GM21390 (cell line): ENCODE data around the gene SRSF1.
A peak's percentile ranks its signal among the peaks of the same experiment; 100 is the strongest.
"Not testable (repeated sequence)": the region's sequence is repeated elsewhere in the genome, so short reads cannot be mapped to it uniquely, and the experiment has no call there.

Experiments used
- ATAC-seq: cut with Tn5 transposase; IDR thresholded peaks from one replicate; pipeline ENCODE4 v1.9.1; 2021; ENCODE audit not compliant: unreplicated experiment

Gene SRSF1

DNA sequence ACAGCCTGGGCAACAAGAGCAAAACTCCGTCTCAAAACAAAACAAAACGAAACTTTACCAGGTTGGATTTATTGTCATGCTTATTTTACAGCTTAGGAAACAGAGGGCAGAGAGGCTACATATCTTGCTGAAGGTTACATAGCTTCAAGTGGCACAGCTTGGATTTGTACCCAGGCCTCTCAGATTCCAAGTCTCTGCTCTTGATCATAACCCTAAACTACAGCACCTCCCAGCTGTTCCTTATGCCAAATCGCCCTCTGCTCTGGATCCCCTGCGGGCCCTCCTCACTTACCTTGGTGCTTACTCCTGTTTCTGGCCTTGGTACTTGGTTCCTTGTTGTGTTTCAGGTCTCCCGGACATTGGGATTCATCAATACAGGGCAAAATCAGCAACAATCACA is 40.2 kb downstream of the SRSF1 start:
- ATAC-seq: no peak

DNA sequence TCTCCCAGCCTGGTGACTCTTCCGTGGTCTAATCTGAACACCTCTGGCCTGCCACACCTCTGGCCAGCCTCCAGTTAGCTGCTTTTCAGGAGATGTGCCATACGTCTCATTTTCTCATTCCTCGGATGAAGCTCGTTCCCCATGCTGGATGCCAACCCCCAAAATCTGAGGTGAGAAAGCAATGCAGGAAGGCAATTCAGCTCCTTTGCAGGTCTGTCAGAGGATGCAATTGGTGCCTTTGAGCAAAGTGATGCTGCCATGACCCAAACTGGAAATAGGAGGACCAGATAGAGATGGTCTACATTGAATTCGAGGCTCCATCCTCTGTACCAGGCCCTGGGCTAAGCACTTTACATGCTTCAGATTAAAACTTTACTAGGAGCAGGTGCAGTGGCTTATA is 40.8 kb downstream of the SRSF1 start:
- no peak for ATAC-seq

GRCh38 chr17:57965521-57966160 is 41.4 kb downstream of the SRSF1 start:
- no peak for ATAC-seq

DNA sequence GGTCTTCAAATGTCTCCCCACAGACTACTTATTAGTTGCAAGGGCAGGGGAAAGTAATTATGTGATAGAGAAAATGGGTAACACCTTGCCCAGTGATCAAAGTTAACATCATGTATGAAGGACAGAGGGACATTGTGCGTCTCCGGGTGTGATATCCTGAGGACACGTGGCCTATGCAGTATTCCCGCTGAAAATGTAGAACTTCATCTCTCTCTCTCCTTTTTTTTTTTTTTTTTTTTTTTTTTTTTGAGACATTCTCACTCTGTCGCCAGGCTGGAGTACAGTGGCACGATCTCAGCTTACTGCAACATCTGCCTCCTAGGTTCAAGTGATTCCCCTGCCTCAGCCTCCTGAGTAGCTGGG is 43.9 kb downstream of the SRSF1 start:
- no peak for ATAC-seq

DNA sequence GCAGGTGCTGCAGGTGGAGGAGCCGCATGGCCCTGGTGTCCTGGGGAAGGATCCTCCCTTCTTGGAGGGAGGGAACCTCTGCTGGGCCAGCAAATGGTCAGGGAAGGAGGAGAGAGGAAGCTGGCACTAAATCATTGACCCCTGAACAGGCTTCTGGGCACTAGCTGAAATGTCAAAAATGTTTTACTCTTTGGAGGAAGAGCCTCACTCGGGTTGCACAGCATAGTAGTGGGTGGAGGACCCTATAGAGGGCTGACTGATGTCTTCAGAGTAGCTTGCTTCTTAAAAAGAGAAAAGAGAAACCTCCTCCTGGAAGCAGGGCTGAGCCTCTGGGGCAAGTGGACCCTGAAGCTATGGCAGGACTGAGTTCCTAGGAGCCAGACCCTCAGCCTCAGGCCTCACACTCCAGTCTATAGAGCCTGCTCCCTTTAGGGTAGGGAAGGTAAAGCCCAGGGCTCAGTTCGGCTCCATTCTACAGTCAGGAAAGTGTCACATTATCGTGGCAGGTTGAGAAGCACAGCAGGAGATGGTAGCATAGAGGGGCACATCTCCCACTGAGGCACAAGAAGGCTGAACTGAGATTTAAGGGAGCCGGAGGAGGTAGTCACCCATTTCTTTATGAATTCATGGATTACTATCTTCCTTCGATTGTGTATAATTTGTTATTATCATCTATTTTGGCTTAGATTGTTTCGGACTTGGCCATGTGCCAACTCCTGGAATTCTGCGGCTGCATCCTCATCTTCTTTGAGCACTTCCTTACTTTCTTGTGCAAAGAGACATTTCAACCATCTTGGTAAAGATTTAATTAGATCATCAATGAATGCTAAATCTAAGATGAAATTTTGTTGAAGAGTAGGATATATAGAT is 44.5 kb downstream of the SRSF1 start:
- ATAC-seq: no peak

- no peak for ATAC-seq
Measured at GRCh38 chr17:57959929-57960328, 47.1 kb downstream of the SRSF1 start.

DNA sequence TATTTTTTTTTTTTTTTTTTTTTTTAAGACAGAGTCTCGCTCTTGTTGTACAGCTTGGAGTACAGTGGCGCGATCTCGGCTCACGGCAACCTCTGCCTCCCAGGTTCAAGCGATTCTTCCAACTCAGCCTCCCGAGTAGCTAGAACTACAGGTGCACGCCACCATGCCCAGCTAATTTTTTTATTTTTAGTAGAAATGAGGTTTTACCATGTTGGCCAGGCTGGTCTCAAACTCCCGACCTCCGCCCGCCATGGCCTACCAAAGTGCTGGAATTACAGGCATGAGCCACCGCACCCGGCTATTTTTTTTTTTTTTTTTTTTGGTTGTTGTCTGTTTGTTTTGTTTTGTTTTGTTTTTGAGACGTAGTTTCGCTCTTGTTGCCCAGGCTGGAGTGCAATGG is 48.7 kb downstream of the SRSF1 start:
- not testable (repeated sequence) for ATAC-seq

DNA sequence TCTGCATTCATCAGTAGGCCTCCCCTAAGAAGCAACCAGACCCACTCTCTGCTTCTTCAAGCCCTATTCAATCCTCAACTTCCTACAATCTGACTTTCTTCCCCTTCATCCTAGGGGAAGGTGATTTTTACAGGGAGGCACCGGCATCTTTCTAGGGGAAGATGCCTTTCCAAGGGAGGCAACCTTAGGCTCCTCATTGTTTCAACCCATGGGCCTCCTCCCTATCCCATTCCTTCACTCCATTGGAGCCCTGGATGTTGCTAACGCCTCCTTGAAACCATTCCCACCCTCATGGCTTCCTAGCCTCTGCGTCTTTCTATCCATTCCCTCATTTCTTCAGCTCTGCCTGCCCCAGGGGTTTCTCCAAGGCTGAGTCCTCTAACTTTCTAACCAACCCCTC is 49.2 kb downstream of the SRSF1 start:
- no peak for ATAC-seq

DNA sequence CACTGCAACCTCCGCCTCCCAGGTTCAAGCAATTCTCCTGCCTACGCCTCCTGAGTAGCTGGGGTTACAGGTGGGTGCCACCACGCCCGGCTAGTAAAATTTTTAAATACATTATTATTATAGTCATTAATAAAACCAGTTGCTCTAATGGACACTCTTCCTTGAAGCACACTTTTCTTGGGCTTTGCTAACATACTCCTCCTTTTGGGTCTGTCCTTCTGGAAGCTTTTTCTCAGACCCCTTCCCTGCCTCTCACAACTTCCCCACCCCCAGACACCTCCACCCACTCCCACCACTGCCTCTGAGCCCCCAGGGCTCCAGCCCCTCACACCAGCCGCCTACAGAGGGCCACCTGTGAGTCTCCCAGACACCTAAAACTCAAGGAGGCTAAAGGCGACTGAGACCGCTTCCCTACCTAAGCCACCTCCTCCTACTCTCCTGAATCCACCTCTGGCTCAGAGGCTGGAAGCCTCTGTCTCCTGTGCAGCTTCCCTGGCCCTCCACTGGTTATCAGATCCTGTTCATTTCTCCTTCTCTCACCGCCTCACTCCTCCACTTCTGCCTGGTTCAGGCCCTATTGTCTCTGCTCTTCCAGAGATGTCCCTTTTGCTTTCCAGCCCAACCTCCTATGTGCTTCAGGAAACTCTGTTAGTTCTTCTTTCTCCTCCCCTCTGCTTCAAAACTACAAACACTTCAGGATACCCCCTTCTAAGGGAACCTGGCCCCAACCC is 49.8 kb downstream of the SRSF1 start:
- ATAC-seq: no peak

DNA sequence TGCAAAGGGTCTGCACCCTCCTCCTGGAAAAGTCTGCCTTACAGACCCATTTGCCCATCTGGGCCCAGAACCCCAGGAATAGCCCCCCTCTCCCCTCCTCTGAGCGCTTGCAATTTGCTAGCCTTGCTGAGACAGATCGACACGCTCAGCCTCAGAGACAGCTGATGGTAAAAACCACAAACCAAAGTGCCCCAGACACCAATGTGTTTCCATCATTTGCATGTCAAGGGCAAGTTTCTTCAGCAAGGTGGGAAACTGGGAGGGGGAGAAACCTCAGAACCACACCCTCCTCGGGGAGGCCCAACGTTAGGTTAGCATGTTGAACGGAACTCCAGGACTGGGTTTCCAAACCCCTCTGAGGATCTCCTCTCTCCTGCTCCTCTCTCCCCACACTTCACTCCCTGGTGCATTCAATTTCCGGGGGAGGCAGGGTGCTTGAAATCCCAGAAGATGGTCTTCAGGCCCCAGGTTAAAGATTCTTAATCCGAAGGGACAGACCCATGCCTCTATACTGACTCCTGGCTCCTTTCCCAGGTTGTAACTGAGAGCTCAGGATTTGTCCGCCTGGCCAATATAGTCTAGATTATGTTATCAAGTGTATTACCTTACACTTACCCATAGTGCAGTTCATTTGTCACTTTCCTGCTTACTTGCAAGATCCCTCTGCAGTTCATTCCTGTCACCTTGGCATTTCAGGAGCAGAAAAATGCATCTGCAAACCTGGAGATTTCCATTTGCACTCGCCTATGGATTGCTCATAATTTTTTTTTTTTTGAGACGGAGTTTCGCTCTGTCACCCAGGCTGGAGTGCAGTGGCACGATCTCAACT is 50.5 kb downstream of the SRSF1 start:
- peak; percentile 80 for ATAC-seq

GRCh38 chr17:57955183-57955931 is 51.7 kb downstream of the SRSF1 start, which contains the start of gene CUEDC1:
Gene CUEDC1, minus strand, starts transcription at chr17:57955412. Its CDS starts 69,848 bp downstream, at chr17:57885564.
- peak; percentile 46 for ATAC-seq

GRCh38 chr17:57954397-57955182 is 52.5 kb downstream of the SRSF1 start:
- ATAC-seq: no peak

GRCh38 chr17:57953705-57954396 is 53.2 kb downstream of the SRSF1 start:
- ATAC-seq: no peak
